MCF 10A (cell line): Measurements from ENCODE around the gene CACNB4. TPM values are rescaled to one million over a fixed set of nuclear protein-coding genes. Genes with fewer than 3 reads are reported as not detected.

Experiments used
- BruUV-seq: library from RNA; stranded (reverse); fragments of 400-500 nt; replicated peaks from 2 replicates; lab custom pipeline; 2021; lab: Mats Ljungman, UMichigan
- CTCF ChIA-PET: fragments of 300-600 bp; sonication (Branson Sonifier 250); formaldehyde crosslinking; extraction: SDS; loops from one replicate; lab custom pipeline; 2021; ENCODE audit warnings: antibody characterized with exemption, inconsistent platforms; lab: Yijun Ruan, JAX
- POLR2A ChIA-PET: fragments of 300-600, 350-650 bp; sonication (Branson Sonifier 250); formaldehyde crosslinking; extraction: SDS; loops from one replicate; lab custom pipeline; 2020; ENCODE audit warnings: antibody characterized with exemption, inconsistent platforms; lab: Yijun Ruan, JAX
- DNase-seq: peaks from one replicate; pipeline ENCODE4 v3.0.0-alpha.2; 2018; ENCODE audit not compliant: unreplicated experiment
- H3K27ac Mint-ChIP-seq: one replicate; pipeline ENCODE4 v1.8.0; 2022; ENCODE audit warnings: mild to moderate bottlenecking, low read depth, mixed read lengths; ENCODE audit not compliant: unreplicated experiment
- H3K27me3 Mint-ChIP-seq: one replicate; pipeline ENCODE4 v1.8.0; 2022; ENCODE audit warnings: mixed read lengths; ENCODE audit not compliant: insufficient read depth, unreplicated experiment
- H3K36me3 Mint-ChIP-seq: one replicate; pipeline ENCODE4 v1.8.0; 2022; ENCODE audit warnings: mild to moderate bottlenecking, moderate library complexity, mixed read lengths; ENCODE audit not compliant: insufficient read depth, unreplicated experiment
- H3K4me1 Mint-ChIP-seq: one replicate; pipeline ENCODE4 v1.8.0; 2022; ENCODE audit warnings: mixed read lengths; ENCODE audit not compliant: insufficient read depth, unreplicated experiment
- H3K4me3 Mint-ChIP-seq: one replicate; pipeline ENCODE4 v1.8.0; 2022; ENCODE audit warnings: mild to moderate bottlenecking, moderate library complexity, mixed read lengths; ENCODE audit not compliant: unreplicated experiment
- H3K9me3 Mint-ChIP-seq: one replicate; pipeline ENCODE4 v1.8.0; 2022; ENCODE audit warnings: mixed read lengths; ENCODE audit not compliant: unreplicated experiment
- CTCF ChIP-seq: fragments of 200-600 bp; IDR thresholded peaks from one replicate; pipeline ENCODE4 v1.8.0; 2022; ENCODE audit warnings: antibody characterized with exemption, mild to moderate bottlenecking; ENCODE audit not compliant: unreplicated experiment
- intact Hi-C: fragments of 100-400 bp; cut with micrococcal nuclease; formaldehyde crosslinking; loops from 2 replicates; pipeline ENCODE4 v1.14.1; 2022
- total RNA-seq: library from RNA; stranded (reverse); gene quantifications from 2 replicates; pipeline ENCODE4 v1.2.3, GENCODE V29; 2022

The CACNB4 gene
- total RNA-seq, 1 experiment from 2014 or later, result 0.49 TPM

GRCh38 chr2:152051436-152051835 is 47.4 kb downstream of the CACNB4 start:
- POLR2A ChIA-PET, result no interaction called here
- peaks cover 43% of the 10 kb centered on the region for H3K27me3 Mint-ChIP-seq
- CTCF ChIA-PET, result interaction anchor here (1.0 to 6.9 kb wide), 2 partner anchors 13 to 25 kb away, joined by 3 to 47 read pairs; no protein-coding TSS in a partner anchor
- no TSS peak for BruUV-seq
- H3K4me1 Mint-ChIP-seq, result peaks cover 6% of the 10 kb centered on the region
- no peak overlapping the region for H3K4me3 Mint-ChIP-seq
- intact Hi-C loops, result no loop called here
- DNase-seq, result no peak
- no peak overlapping the region for H3K27ac Mint-ChIP-seq
- no peaks in the 10 kb centered on the region for H3K9me3 Mint-ChIP-seq
- TF ChIP-seq CTCF, result no peak
- no peaks in the 10 kb centered on the region for H3K36me3 Mint-ChIP-seq

- no peak for DNase-seq
- no TSS peak for BruUV-seq
- Mint-ChIP-seq H3K4me3 (no peak overlapping the region), H3K27me3 (peaks cover 38% of the 10 kb centered on the region), H3K36me3 (no peaks in the 10 kb centered on the region), H3K9me3 (no peaks in the 10 kb centered on the region), H3K4me1 (peaks cover 6% of the 10 kb centered on the region), H3K27ac (no peak overlapping the region)
- POLR2A ChIA-PET, result interaction anchor here (0.9 kb wide), 1 partner anchor 479 kb away, joined by 3 read pairs; no protein-coding TSS in a partner anchor
- intact Hi-C loops, result no loop called here
- TF ChIP-seq CTCF, result no peak
- CTCF ChIA-PET, result interaction anchor here (1.0 to 6.9 kb wide), 2 partner anchors 13 to 25 kb away, joined by 3 to 47 read pairs; no protein-coding TSS in a partner anchor
Observed at GRCh38 chr2:152050915-152051314, 47.9 kb downstream of the CACNB4 start.

- ChIA-PET POLR2A (interaction anchor here (0.9 kb wide), 1 partner anchor 479 kb away, joined by 3 read pairs; no protein-coding TSS in a partner anchor), CTCF (interaction anchor here (1.0 to 6.9 kb wide), 2 partner anchors 12 to 24 kb away, joined by 3 to 47 read pairs; no protein-coding TSS in a partner anchor)
- DNase-seq, result no peak
- Mint-ChIP-seq H3K4me3 (no peak overlapping the region), H3K4me1 (peaks cover 6% of the 10 kb centered on the region), H3K9me3 (no peaks in the 10 kb centered on the region), H3K27me3 (peaks cover 41% of the 10 kb centered on the region), H3K36me3 (no peaks in the 10 kb centered on the region), H3K27ac (no peak overlapping the region)
- BruUV-seq, result no TSS peak
- intact Hi-C loops, result no loop called here
- no peak for TF ChIP-seq CTCF
Observed at GRCh38 chr2:152050341-152050740, 48.5 kb downstream of the CACNB4 start.

GRCh38 chr2:152049541-152049940 is 49.3 kb downstream of the CACNB4 start:
- Mint-ChIP-seq H3K36me3 (no peaks in the 10 kb centered on the region), H3K4me3 (no peak overlapping the region), H3K4me1 (peaks cover 2% of the 10 kb centered on the region), H3K27me3 (peaks cover 47% of the 10 kb centered on the region), H3K9me3 (no peaks in the 10 kb centered on the region), H3K27ac (no peak overlapping the region)
- ChIA-PET POLR2A (interaction anchor here (1.1 kb wide), 1 partner anchor 418 kb away, joined by 3 read pairs; no protein-coding TSS in a partner anchor), CTCF (interaction anchor here (6.9 kb wide), 1 partner anchor 11 kb away, joined by 47 read pairs; no protein-coding TSS in a partner anchor)
- DNase-seq, result no peak
- BruUV-seq, result no TSS peak
- no peak for TF ChIP-seq CTCF
- intact Hi-C loops, result no loop called here
